CD4-positive, alpha-beta T cell treated with Interferon alpha-2 for 1 hour (primary cell): ENCODE measurements around the gene RBP4.
"Not testable (repeated sequence)": the region's sequence is repeated elsewhere in the genome, so short reads cannot be mapped to it uniquely, and the experiment has no call there.

Experiments
- DNase-seq, 2 donors: peaks; one replicate each; pipeline ENCODE4 v3.0.0-alpha.2; 2020 to 2022

The RBP4 gene

GRCh38 chr10:93565446-93565845 lies 35.6 kb downstream of the RBP4 start:
- no peak for DNase-seq

GRCh38 chr10:93560541-93560940 lies 40.5 kb downstream of the RBP4 start:
- no peak for DNase-seq

GRCh38 chr10:93559490-93559889 lies 41.5 kb downstream of the RBP4 start:
- DNase-seq, result no peak

- peak; percentile 37 to 56 for DNase-seq
Measured at GRCh38 chr10:93554760-93555432, 46.1 kb downstream of the RBP4 start.

GRCh38 chr10:93554316-93554663 lies 46.7 kb downstream of the RBP4 start:
- DNase-seq, result no peak

GRCh38 chr10:93553482-93554315 lies 47.3 kb downstream of the RBP4 start:
- DNase-seq, result no peak

- no peak for DNase-seq
Measured at GRCh38 chr10:93552780-93553179, 48.3 kb downstream of the RBP4 start.

GRCh38 chr10:93550606-93551005 lies 50.4 kb downstream of the RBP4 start:
- DNase-seq, result no peak

GRCh38 chr10:93548376-93549071 lies 52.5 kb downstream of the RBP4 start:
- DNase-seq, result no peak

- DNase-seq, result no peak
Measured at GRCh38 chr10:93547522-93547921, 53.5 kb downstream of the RBP4 start.

- not testable (repeated sequence) for DNase-seq
Measured at GRCh38 chr10:93546995-93547394, 54.0 kb downstream of the RBP4 start.

- DNase-seq, result no peak
Measured at GRCh38 chr10:93542358-93542791, 58.7 kb downstream of the RBP4 start.
